Stimulated activated CD4-positive, alpha-beta T cell treated with anti-CD3 and anti-CD28 coated beads, Interleukin-1b, Interleukin-23, amount 100 ng/mL, for 1 hour (primary cell): ENCODE results near the gene F13B.
"Not testable (repeated sequence)": the region's sequence is repeated elsewhere in the genome, so short reads cannot be mapped to it uniquely, and the experiment has no call there.

Experiments
- DNase-seq, 2 donors: peaks; one replicate each; pipeline ENCODE4 v3.0.0-alpha.2; 2020; ENCODE audit warnings: low read depth in 2 of 2

F13B gene

DNA sequence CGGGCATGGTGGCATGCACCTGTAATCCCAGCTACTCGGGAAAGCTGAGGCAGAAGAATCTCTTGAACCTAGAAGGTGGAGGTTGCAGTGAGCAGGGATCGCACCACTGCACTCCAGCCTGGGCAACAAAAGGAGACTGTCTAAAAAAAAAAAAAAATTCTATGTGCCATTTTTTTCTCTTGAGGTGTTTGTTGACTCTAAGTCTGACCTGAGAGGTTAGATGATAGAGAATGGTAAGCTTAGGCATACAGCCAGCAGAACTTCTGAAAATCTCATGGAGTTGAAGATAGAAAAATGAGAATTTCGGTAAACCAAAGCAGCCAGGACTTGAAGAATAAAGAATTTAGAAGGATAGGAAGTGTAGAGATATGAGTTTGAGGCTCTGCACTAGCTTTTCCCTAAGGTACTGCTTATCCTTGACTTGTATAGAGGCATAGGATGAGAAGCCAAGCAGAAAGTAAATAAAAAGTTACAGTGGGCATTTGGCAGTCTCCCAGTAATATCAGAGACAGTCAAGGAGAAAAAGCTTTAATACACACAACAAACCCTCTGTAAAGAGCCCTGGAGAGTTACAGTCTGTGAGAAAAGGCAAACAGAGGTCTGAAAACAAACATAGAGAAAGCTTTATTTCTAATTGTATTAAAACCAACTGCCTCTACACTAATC, 24.3 kb downstream of the F13B start:
- no peak for DNase-seq

DNA sequence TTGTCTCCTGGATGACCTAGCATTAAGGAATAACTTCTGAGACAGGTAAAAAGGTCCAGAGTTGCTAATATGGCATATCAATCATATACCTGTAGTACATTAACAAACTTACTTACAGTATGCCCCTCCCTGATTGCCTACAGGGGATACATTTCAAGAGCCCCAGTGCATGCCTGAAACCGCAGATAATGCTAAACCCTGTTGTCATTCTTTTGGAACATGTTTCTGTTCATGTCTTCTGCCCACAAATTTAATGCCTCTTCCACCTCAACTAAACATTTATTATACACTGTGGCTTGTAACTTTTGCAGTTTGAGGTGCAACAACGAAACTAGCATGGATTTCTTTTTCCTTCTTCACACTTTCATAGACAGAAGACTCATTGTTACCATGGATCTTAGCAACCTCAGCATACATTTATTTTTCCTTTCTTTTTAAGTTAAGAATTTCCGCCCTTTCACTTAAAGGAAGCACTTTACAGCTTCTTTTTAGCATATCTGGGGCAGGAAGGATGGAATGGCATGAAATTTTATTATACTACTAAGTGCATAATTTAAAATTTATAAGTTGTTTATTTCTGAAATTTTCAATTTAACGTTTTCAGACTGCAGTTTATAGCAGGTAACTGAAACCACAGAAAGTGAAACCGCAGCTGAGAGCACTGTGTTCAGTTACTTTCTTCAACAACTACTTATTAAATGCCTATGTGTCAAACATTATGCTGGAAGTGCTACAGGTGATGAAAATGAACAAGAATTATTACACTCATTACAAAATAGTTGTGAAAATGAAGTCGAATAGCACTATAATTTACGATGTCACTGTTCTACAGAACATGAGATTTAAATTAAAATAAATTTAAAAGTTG, 25.3 kb downstream of the F13B start:
- no peak for DNase-seq

GRCh38 chr1:197036861-197037260, 30.2 kb downstream of the F13B start:
- DNase-seq = no peak

- DNase-seq = not testable (repeated sequence)
Observed at GRCh38 chr1:197034631-197035339, 32.3 kb downstream of the F13B start.

DNA sequence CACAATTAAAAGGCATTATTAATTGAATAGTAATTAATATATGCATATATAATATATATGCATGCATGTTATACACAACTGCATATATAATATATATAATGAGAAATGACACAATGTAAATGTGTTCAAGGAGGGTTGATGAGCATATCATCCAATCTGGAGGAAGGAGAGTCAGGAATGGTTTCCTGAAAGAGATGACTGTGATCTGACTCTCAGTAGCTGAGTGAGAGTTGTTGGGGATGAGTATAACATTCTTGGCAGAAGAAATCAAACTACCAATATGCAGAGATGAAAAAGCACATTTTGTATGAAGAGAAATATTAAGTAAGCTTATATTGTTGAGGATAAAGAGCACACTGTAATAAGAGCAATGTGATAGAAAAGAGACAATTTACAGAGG, 37.3 kb downstream of the F13B start:
- DNase-seq = no peak

GRCh38 chr1:197027359-197027758, 39.7 kb downstream of the F13B start:
- no peak for DNase-seq

DNA sequence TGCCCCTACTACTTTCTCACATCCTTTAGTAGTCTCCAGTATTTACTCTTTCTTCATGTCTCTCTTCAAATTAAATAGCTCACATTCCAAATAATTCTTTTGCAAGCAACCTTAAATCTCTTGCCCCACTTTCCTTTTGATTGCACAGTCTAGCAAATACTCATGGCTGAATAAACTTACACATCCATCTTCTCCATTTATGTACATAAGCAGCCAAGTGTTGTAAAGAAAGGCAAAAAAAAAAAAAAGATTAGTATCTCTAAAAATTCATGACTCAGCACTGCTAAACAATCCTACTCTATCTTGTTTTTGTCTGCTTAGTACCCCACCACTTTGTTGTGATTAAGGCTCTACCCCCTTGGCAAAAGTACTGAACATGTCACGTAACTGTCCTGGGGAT, 42.6 kb downstream of the F13B start:
- DNase-seq = no peak

DNA sequence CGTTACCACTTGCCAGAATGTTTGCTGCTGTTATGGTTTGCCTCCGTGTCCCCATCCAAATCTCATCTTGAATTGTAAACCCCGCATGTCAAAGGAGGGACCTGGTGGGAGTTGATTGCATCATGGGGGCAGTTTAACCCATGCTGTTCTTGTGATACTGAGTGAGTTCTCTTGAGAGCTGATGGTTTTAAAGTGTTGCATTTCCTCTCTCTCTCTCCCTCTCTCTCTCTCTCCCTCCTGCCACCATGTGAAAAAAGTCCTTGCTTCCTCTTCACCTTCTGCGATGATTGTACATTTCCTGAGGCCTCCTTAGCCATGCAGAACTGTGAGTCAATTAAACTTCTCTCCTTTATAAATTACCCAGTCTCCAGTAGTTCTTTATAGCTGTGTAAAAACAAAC, 45.3 kb downstream of the F13B start:
- DNase-seq = no peak

DNA sequence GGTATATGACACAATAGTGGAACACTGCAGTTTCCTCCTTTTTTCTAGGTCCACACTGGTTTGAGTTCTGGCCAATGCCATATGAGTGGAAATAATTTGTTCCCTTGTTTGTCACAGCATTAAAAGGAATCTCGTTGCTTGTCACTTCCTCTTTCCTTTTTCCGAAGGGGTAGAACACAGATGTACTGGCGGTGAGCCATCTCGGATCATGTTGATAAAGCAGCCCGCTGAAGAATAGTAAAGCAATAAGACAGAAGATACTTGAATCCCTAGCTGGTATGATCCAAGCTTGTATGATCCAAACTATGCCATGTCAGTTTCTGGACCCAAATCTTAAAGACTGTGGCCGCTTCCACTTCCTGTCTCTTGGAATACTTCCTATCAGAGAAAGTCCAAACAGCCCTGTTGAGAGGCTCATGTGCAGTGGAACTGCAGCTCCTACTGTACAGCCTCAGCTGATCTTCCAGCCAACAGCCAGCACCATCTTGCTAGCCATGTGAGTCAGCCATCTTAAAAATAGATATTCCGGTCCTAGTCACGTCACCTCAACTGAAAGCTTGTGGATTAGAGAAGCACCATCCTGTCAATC, 49.4 kb downstream of the F13B start:
- DNase-seq = no peak

- no peak for DNase-seq
Observed at GRCh38 chr1:197016751-197017150, 50.3 kb downstream of the F13B start.

DNA sequence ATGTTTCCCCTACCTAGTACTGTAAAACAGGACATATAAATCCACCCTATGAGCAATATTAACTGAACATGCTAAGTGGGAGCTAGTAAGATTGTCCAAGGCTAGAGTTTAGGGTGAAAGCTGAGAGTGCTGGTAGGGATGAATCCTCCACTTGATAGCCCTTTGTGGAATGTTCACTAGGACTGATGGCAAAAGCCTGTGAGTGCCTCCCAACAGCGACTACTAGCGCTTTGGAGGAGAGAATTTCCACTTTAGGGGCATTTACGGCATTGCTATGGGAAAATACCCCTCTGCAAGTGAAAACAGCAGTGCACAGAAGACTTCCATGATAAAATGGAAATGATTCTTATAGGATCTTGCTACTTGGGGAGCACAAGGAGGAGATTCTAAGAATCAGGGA, 53.8 kb downstream of the F13B start:
- no peak for DNase-seq

DNA sequence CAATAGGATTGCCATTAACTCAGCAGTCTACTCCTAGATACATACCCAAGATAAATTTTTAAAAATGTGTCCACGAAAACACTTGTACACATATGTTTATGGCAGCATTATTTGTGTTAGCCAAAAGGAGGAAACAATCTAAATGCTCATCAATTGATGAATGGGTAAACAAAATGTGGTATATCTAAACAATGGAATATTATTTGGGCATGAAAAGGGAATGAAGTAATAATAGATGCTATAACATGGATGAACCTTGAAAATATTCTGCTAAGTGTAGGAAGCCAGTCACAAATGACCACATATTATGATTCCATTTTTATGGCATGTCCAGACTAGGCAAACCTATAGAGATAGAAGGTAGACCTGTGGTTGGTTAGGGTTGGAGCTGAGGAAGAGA, 55.4 kb downstream of the F13B start:
- DNase-seq = no peak

GRCh38 chr1:197008861-197009260, 58.2 kb downstream of the F13B start:
- DNase-seq = no peak

DNA sequence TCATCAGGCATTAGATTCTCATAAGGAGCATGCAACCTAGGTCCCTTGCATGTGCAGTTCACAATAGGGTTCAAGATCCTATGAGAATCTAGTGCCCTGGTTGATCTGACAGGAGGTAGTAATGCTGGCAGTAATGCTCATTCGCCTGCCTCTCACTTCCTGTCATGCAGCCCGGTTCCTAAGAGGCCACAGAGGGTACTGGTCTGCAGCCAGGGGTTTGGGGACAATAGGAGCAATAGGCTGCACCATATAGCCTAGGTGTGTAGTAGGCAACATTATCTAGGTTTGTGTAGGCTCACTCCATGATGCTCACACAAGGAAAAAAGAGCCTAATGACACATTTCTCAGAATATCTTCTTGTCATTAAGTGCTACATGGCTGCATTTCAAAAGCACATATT, 63.9 kb downstream of the F13B start:
- no peak for DNase-seq

DNA sequence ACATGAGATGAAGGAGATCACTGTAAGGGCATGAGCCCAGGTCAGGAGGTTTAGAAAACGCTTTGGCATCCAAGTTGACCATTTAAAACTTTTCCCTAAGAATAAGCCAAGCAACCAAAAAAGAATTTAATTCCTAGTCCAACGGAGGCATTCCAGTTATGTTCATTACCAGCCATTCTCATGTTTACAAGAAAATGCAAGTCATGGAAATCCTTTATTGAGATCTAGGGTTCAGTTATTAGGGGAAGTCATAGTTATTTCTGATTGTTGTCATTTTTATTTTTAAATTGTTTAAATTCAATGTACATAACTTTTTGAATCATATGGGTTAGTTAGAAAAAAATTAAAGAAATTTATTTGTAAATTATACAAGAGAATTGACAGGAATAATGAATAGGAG, 65.2 kb downstream of the F13B start:
- no peak for DNase-seq

- no peak for DNase-seq
Observed at GRCh38 chr1:196997423-196997822, 69.6 kb downstream of the F13B start.

GRCh38 chr1:196993916-196994315, 73.1 kb downstream of the F13B start:
- no peak for DNase-seq

GRCh38 chr1:196991919-196992651, 75.0 kb downstream of the F13B start:
- DNase-seq = not testable (repeated sequence)
